Measurements from ENCODE around the gene MRPL11. TPM values are rescaled to one million over a fixed set of nuclear protein-coding genes. Genes with fewer than 3 reads are reported as not detected.

Gene MRPL11
- total and polyA plus RNA-seq, 10 of the 15 experiments (the other 5 are each of a cell fraction or from before 2014, with no cell fraction given) = 43.5 to 248 (median 109) TPM

GRCh38 chr11:66480117-66480938, 41.7 kb upstream of the MRPL11 start, which contains the start of gene DPP3 (continued):
- TF ChIP-seq POLR2AphosphoS2 (IDR thresholded peaks at IDR 0.05; ENCODE audit: low read depth, low read length) (peak; percentile 73), NR2C1 (IDR thresholded peaks at IDR 0.05) (0 out of 2 replicates have a peak, but pooled peaks have one; percentile 14), ELK1 (IDR thresholded peaks at IDR 0.05; ENCODE audit: low read depth, low read length) (peak; percentile 74), ZNF207 (IDR thresholded peaks at IDR 0.05; ENCODE audit: borderline replicate concordance) (peak; percentile 50; the same call in 1 of the 2 replicates), SKIL (IDR thresholded peaks at IDR 0.05; ENCODE audit: low read depth, poor library complexity, severe bottlenecking) (peak; percentile 56), PBX3 (IDR thresholded peaks at IDR 0.05; ENCODE audit: insufficient replicate concordance, low read depth, low read length) (peak; percentile 97), SP1 (IDR thresholded peaks at IDR 0.05; ENCODE audit: low read depth, low read length) (peak; percentile 94), DPF2 (IDR thresholded peaks at IDR 0.05) (peak; percentile 96), JUND (IDR thresholded peaks at IDR 0.05; ENCODE audit: low read depth, low read length) (no peak), SMAD5 (IDR thresholded peaks at IDR 0.05; ENCODE audit: low read depth) (peak; percentile 69), NR2F1 (conservative IDR thresholded peaks at IDR 0.05) (peak; percentile 78), REST (IDR thresholded peaks at IDR 0.05; ENCODE audit: low read depth, low read length) (0 out of 2 replicates have a peak, but pooled peaks have one; percentile 14), MEF2B (IDR thresholded peaks at IDR 0.05; ENCODE audit: partially characterized antibody, poor library complexity, severe bottlenecking) (peak; percentile 48), NFYB (IDR thresholded peaks at IDR 0.05; ENCODE audit: insufficient read depth, low read depth, low read length) (peak; percentile 91), ETV6 (conservative IDR thresholded peaks at IDR 0.05 in 1 of 2, IDR thresholded peaks at IDR 0.05 in 1 of 2; ENCODE audit: borderline replicate concordance in 1 of 2, low read depth in 1 of 2) (no peak), KAT2A (conservative IDR thresholded peaks at IDR 0.05; ENCODE audit: control insufficient read depth, low read depth, low read length) (no peak), HCFC1 (IDR thresholded peaks at IDR 0.05; ENCODE audit: low read length) (peak; percentile 38), ZZZ3 (IDR thresholded peaks at IDR 0.05; ENCODE audit: control insufficient read depth, insufficient read length, low read depth) (no peak), FOXK2 (IDR thresholded peaks at IDR 0.05) (no peak), NFIC (IDR thresholded peaks at IDR 0.05; ENCODE audit: low read depth, low read length) (no peak), YBX1 (IDR thresholded peaks at IDR 0.05) (no peak)

All from GM12878 (cell line).